DND-41 (cell line): Measurements from ENCODE around the gene SMAD1.

Experiments used
- EZH2 ChIP-seq: IDR thresholded peaks from 3 replicates; pipeline ENCODE4 v1.6.1; 2012; ENCODE audit warnings: borderline replicate concordance, low read depth, mild to moderate bottlenecking, moderate library complexity, low read length, inconsistent platforms; ENCODE audit not compliant: severe bottlenecking
- TF ChIP-seq, protein P1 (sequence below): IDR thresholded peaks from 2 replicates; pipeline ENCODE4 v1.5.1; 2012; ENCODE audit warnings: borderline replicate concordance, low read length, moderate library complexity, mild to moderate bottlenecking; ENCODE audit not compliant: poor library complexity, severe bottlenecking; ENCODE audit errors: extremely low read depth

DNA sequence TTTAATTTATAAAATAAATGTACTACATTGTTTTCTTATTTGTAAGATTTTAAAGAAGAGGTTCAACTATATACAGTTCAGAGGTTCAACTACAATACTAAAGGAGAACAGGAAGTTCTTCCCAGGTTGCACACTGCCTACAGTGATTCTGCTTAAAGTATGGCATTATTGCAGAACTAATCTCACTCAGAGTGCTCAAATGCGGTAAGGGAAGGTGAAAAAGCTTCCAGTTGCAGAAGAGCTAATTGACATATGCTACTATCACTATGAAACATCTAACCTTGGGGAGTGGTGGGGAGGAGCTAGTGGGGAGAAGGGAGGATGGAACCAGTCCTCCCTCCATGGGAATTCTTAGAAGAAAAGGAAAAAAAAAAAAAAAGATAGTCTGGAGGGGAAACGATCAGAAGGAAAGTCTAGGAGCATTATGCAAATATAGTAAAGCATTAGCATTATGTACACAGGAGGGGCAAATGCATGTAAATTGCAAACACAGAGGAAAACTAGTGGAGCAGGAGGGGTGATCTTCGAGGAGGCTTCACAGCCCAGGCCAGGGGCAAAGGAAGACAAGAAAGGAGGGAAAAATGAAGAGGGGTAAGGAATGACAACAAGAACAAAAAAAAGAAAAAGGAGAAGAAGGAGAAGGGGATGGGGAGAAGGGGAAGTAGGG, 105.6 kb downstream of the SMAD1 start:
- TF ChIP-seq, protein P1, sequence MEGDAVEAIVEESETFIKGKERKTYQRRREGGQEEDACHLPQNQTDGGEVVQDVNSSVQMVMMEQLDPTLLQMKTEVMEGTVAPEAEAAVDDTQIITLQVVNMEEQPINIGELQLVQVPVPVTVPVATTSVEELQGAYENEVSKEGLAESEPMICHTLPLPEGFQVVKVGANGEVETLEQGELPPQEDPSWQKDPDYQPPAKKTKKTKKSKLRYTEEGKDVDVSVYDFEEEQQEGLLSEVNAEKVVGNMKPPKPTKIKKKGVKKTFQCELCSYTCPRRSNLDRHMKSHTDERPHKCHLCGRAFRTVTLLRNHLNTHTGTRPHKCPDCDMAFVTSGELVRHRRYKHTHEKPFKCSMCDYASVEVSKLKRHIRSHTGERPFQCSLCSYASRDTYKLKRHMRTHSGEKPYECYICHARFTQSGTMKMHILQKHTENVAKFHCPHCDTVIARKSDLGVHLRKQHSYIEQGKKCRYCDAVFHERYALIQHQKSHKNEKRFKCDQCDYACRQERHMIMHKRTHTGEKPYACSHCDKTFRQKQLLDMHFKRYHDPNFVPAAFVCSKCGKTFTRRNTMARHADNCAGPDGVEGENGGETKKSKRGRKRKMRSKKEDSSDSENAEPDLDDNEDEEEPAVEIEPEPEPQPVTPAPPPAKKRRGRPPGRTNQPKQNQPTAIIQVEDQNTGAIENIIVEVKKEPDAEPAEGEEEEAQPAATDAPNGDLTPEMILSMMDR, result no peak
- no peak for TF ChIP-seq EZH2
